Fibroblast of lung (primary cell): Measurements from ENCODE around the gene TAF11L12. TPM values are rescaled to one million over a fixed set of nuclear protein-coding genes. Genes with fewer than 3 reads are reported as not detected.
"Not testable (repeated sequence)": the region's sequence is repeated elsewhere in the genome, so short reads cannot be mapped to it uniquely, and the experiment has no call there.

ENCODE experiments used
- DNase-seq, 2 donors: peaks; one replicate each; pipeline versions ENCODE4 v3.0.0 to v3.0.0-alpha.2; 2010; ENCODE audit warnings: low read depth in 2 of 2
- H2AFZ ChIP-seq: 2 replicates; pipeline ENCODE4 v1.5.1; 2012; ENCODE audit warnings: low read length, control low read depth, inconsistent platforms
- H3K27ac ChIP-seq: 2 replicates; pipeline ENCODE4 v1.5.1; 2011; ENCODE audit warnings: low read length, control low read depth; ENCODE audit not compliant: insufficient read depth
- H3K27me3 ChIP-seq: 2 replicates; pipeline ENCODE4 v1.5.1; 2011; ENCODE audit warnings: mild to moderate bottlenecking, low read length; ENCODE audit not compliant: control insufficient read depth, insufficient read depth
- H3K36me3 ChIP-seq: 2 replicates; pipeline ENCODE4 v1.5.1; 2011; ENCODE audit warnings: low read length; ENCODE audit not compliant: control insufficient read depth, insufficient read depth
- H3K4me1 ChIP-seq: 2 replicates; pipeline ENCODE4 v1.5.1; 2011; ENCODE audit warnings: low read length; ENCODE audit not compliant: control insufficient read depth, insufficient read depth; ENCODE audit errors: extremely low read depth
- H3K4me2 ChIP-seq: 2 replicates; pipeline ENCODE4 v1.5.1; 2011; ENCODE audit warnings: low read length, control low read depth; ENCODE audit not compliant: insufficient read depth; ENCODE audit errors: extremely low read depth
- H3K4me3 ChIP-seq, 4 experiments: fragments of 200-600 bp in 1 of 4; sonication (generic) in 1 of 4; replicated peaks in 1 of 4; 2 replicates each; pipeline ENCODE4 v1.5.1; 2011 to 2016; ENCODE audit warnings: low read length in 4 of 4, low read depth in 3 of 4, mild to moderate bottlenecking in 3 of 4, control low read depth in 2 of 4, inconsistent platforms in 1 of 4, mixed read lengths in 1 of 4; ENCODE audit not compliant: insufficient read depth in 1 of 4; ENCODE audit errors: control extremely low read depth in 1 of 4
- H3K79me2 ChIP-seq: 2 replicates; pipeline ENCODE4 v1.5.1; 2012; ENCODE audit warnings: mild to moderate bottlenecking, low read length, inconsistent platforms; ENCODE audit not compliant: control insufficient read depth, insufficient read depth
- H3K9ac ChIP-seq: 2 replicates; pipeline ENCODE4 v1.5.1; 2011; ENCODE audit warnings: mild to moderate bottlenecking, low read length, control low read depth; ENCODE audit not compliant: insufficient read depth
- H3K9me3 ChIP-seq: 2 replicates; pipeline ENCODE4 v1.5.1; 2012; ENCODE audit warnings: low read depth, low read length; ENCODE audit not compliant: control insufficient read depth, insufficient read depth
- H4K20me1 ChIP-seq: 2 replicates; pipeline ENCODE4 v1.5.1; 2011; ENCODE audit warnings: low read length; ENCODE audit not compliant: control insufficient read depth, insufficient read depth; ENCODE audit errors: extremely low read depth
- polyA minus RNA-seq: library from RNA; depleted of rRNA, polyadenylated mRNA; stranded (reverse); fragments of >200 nt; gene quantifications from 2 replicates; pipeline ENCODE4 v1.2.3, GENCODE V29; 2011; ENCODE audit warnings: low replicate concordance
- polyA plus RNA-seq, 2 donors: library from polyadenylated mRNA; depleted of rRNA in 1 of 2; stranded (reverse) in 1 of 2; unstranded in 1 of 2; fragments of >200 nt; gene quantifications; 2 replicates each; pipeline ENCODE4 v1.2.1, GENCODE V29; 2011 to 2012; ENCODE audit warnings: missing spikeins in 1 of 2
- total RNA-seq: library from RNA; depleted of rRNA; stranded (reverse); fragments of >200 nt; gene quantifications from 2 replicates; pipeline ENCODE4 v1.2.1, GENCODE V29; 2014

The TAF11L12 gene
- not detected in 2 replicates for total RNA-seq
- not detected in 2 replicates for polyA plus RNA-seq
- polyA plus RNA-seq (2012) = not detected in 2 replicates
- not detected in 2 replicates for polyA minus RNA-seq

DNA sequence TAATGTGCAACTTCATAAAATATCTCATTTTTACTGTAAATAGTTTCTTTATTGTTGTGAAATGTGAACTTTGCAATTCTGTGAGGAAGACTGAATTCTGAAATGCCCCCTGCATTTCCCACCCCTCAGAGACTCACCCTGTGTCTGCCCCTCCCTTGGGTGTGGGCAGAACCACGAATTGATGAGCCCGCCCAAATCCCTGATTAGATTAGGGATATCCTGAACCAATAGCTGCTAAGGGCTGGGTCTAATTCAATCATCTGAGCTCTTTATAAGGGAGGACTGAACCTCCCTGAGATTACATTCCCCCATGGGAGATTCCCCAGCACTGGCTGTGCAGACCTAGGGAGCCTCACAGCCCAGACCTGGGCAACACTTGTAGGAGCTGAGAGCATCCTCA, at the start of gene TAF11L12:
Gene TAF11L12 (plus strand): TSS at position 301 of the 400 bp plus-strand sequence.
- not testable (repeated sequence) for H2AFZ ChIP-seq, H3K36me3 ChIP-seq, H3K27ac ChIP-seq, H3K4me1 ChIP-seq, H3K27me3 ChIP-seq, H3K4me2 ChIP-seq, DNase-seq, H3K4me3 ChIP-seq, H3K9ac ChIP-seq, H3K9me3 ChIP-seq, H4K20me1 ChIP-seq, H3K79me2 ChIP-seq

GRCh38 chr5:17585658-17586057, 24.5 kb upstream of the TAF11L12 start, which contains the start of gene TAF11L7:
Gene TAF11L7, minus strand, starts transcription at chr5:17585758.
- DNase-seq = not testable (repeated sequence)

DNA sequence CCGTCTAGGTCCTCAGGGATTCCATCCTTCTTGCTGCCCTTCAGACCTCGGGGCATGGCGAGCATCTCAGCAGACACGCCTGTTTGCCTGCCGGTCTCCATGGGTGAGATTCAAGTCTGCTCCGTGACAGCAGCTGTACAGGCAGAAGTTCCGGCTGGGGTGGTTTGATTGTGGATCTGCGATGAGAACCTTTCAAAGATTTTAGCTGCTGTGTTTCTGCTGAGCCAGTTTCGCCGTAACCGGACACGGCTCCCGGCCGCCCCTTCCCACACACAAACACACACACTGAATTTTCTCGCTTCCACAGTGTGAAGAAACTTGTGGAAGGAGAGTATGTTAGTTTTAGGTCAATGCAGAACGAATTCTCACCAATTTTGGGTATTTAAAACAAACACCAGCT, 19.3 kb upstream of the TAF11L12 start, which contains the start of gene TAF11L8:
Gene TAF11L8 (minus strand): TSS at position 101 of the 400 bp plus-strand sequence.
- H3K4me2 ChIP-seq, H3K36me3 ChIP-seq, H4K20me1 ChIP-seq, H3K79me2 ChIP-seq, H2AFZ ChIP-seq, H3K9me3 ChIP-seq, DNase-seq, H3K4me3 ChIP-seq, H3K27ac ChIP-seq, H3K27me3 ChIP-seq, H3K4me1 ChIP-seq, H3K9ac ChIP-seq: not testable (repeated sequence)

More at GRCh38 chr5:17585658-17586057, 24.5 kb upstream of the TAF11L12 start, which contains the start of gene TAF11L7:
- H3K27ac ChIP-seq, H4K20me1 ChIP-seq, H3K4me2 ChIP-seq, H3K4me3 ChIP-seq, H3K36me3 ChIP-seq, H3K4me1 ChIP-seq, H3K9me3 ChIP-seq, H3K79me2 ChIP-seq, H3K9ac ChIP-seq, H3K27me3 ChIP-seq, H2AFZ ChIP-seq: not testable (repeated sequence)

- H3K27ac ChIP-seq, H3K36me3 ChIP-seq, H3K9me3 ChIP-seq, H3K9ac ChIP-seq, H3K27me3 ChIP-seq, H3K79me2 ChIP-seq, DNase-seq, H3K4me3 ChIP-seq, H3K4me2 ChIP-seq, H4K20me1 ChIP-seq, H3K4me1 ChIP-seq, H2AFZ ChIP-seq: not testable (repeated sequence)
Observed at GRCh38 chr5:17594255-17594654, 15.9 kb upstream of the TAF11L12 start, which contains the start of gene TAF11L9. Gene TAF11L9, minus strand, starts transcription at chr5:17594394.

DNA sequence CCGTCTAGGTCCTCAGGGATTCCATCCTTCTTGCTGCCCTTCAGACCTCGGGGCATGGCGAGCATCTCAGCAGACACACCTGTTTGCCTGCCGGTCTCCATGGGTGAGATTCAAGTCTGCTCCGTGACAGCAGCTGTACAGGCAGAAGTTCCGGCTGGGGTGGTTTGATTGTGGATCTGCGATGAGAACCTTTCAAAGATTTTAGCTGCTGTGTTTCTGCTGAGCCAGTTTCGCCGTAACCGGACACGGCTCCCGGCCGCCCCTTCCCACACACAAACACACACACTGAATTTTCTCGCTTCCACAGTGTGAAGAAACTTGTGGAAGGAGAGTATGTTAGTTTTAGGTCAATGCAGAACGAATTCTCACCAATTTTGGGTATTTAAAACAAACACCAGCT, 12.5 kb upstream of the TAF11L12 start, which contains the start of gene TAF11L10:
Gene TAF11L10 (minus strand): TSS at position 101 of the 400 bp plus-strand sequence.
- not testable (repeated sequence) for H3K4me1 ChIP-seq, H2AFZ ChIP-seq, DNase-seq, H3K36me3 ChIP-seq, H3K27me3 ChIP-seq, H3K4me3 ChIP-seq, H3K9ac ChIP-seq, H3K27ac ChIP-seq, H3K9me3 ChIP-seq, H3K79me2 ChIP-seq, H4K20me1 ChIP-seq, H3K4me2 ChIP-seq

- not testable (repeated sequence) for H4K20me1 ChIP-seq, H3K27ac ChIP-seq, H3K4me2 ChIP-seq, H3K36me3 ChIP-seq, H3K79me2 ChIP-seq, H3K9ac ChIP-seq, H2AFZ ChIP-seq, H3K4me3 ChIP-seq, H3K4me1 ChIP-seq, H3K9me3 ChIP-seq, DNase-seq, H3K27me3 ChIP-seq
Observed at GRCh38 chr5:17603880-17604279, 6.3 kb upstream of the TAF11L12 start, which contains the start of gene TAF11L11. Gene TAF11L11, plus strand, starts transcription at chr5:17604183.
